Nephron (organoid): ENCODE data around the gene NEK8.
A peak's percentile ranks its signal among the peaks of the same experiment; 100 is the strongest.
"Not testable (repeated sequence)": the region's sequence is repeated elsewhere in the genome, so short reads cannot be mapped to it uniquely, and the experiment has no call there.

Experiments used
- H3K27ac Mint-ChIP-seq, 3 experiments: 2 replicates each; pipeline ENCODE4 v1.8.0; 2020; ENCODE audit warnings: mixed read lengths in 3 of 3, mild to moderate bottlenecking in 2 of 3, moderate library complexity in 1 of 3
- H3K27me3 Mint-ChIP-seq: 2 replicates; pipeline ENCODE4 v1.8.0; 2021; ENCODE audit warnings: low read depth, mild to moderate bottlenecking, moderate library complexity, mixed read lengths
- H3K36me3 Mint-ChIP-seq: 2 replicates; pipeline ENCODE4 v1.8.0; 2020; ENCODE audit warnings: low read depth, mixed read lengths
- H3K4me1 Mint-ChIP-seq: 2 replicates; pipeline ENCODE4 v1.8.0; 2020; ENCODE audit warnings: mixed read lengths
- H3K4me3 Mint-ChIP-seq, 3 experiments: 2 replicates each; pipeline ENCODE4 v1.8.0; 2020; ENCODE audit warnings: mild to moderate bottlenecking in 3 of 3, mixed read lengths in 3 of 3, moderate library complexity in 2 of 3
- H3K9me3 Mint-ChIP-seq: 2 replicates; pipeline ENCODE4 v1.8.0; 2020; ENCODE audit warnings: mixed read lengths
- TF ChIP-seq, protein P1 (sequence below), 3 experiments: fragments of 200-600 bp; sonication (generic); IDR thresholded peaks; one replicate each; pipeline ENCODE4 v1.5.0; 2021; ENCODE audit warnings: antibody characterized with exemption in 3 of 3; ENCODE audit not compliant: unreplicated experiment in 3 of 3

The NEK8 gene

DNA sequence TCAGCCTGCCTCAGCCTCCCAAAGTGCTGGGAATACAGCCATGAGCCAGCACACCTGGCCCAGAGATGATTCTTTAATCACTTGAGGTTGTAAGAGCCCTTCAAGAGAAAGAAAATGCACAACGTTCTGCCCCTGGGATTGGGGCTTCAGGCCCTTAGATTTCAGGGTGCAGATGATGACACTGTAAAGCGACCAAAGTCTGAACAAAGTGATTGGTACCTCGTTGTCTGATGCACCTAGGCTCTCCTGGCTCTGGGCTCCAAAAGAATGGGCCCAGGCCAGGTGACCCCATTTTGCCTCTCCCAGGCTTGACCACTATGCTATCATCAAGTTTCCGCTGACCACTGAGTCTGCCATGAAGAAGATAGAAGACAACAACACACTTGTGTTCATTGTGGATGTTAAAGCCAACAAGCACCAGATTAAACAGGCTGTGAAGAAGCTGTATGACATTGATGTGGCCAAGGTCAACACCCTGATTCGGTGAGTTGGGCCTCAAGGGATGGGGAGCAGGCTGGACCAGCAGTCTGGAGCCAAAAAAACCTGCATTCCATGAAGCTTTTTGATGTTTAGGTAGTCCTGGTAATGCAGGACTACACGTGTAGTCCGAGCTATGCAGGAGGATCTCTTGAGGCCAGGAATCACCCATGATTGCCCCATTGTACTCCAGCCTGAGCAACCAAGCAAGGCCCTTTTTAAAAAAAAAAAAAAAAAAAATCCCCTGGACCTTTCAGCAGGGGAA is 6.0 kb upstream of the NEK8 start:
- Mint-ChIP-seq H3K9me3 (no peaks in the 10 kb centered on the region), H3K36me3 (peaks cover 51% of the 10 kb centered on the region), H3K4me1 (peaks cover 61% of the 10 kb centered on the region), H3K4me3 (peak overlapping the region; percentile 61 to 100 (median 95)), H3K27ac (no peak overlapping the region), H3K27me3 (no peaks in the 10 kb centered on the region)
- TF ChIP-seq, protein P1, sequence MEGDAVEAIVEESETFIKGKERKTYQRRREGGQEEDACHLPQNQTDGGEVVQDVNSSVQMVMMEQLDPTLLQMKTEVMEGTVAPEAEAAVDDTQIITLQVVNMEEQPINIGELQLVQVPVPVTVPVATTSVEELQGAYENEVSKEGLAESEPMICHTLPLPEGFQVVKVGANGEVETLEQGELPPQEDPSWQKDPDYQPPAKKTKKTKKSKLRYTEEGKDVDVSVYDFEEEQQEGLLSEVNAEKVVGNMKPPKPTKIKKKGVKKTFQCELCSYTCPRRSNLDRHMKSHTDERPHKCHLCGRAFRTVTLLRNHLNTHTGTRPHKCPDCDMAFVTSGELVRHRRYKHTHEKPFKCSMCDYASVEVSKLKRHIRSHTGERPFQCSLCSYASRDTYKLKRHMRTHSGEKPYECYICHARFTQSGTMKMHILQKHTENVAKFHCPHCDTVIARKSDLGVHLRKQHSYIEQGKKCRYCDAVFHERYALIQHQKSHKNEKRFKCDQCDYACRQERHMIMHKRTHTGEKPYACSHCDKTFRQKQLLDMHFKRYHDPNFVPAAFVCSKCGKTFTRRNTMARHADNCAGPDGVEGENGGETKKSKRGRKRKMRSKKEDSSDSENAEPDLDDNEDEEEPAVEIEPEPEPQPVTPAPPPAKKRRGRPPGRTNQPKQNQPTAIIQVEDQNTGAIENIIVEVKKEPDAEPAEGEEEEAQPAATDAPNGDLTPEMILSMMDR (IDR thresholded peaks at IDR 0.05; ENCODE audit: unreplicated experiment in 3 of 3) = no peak

DNA sequence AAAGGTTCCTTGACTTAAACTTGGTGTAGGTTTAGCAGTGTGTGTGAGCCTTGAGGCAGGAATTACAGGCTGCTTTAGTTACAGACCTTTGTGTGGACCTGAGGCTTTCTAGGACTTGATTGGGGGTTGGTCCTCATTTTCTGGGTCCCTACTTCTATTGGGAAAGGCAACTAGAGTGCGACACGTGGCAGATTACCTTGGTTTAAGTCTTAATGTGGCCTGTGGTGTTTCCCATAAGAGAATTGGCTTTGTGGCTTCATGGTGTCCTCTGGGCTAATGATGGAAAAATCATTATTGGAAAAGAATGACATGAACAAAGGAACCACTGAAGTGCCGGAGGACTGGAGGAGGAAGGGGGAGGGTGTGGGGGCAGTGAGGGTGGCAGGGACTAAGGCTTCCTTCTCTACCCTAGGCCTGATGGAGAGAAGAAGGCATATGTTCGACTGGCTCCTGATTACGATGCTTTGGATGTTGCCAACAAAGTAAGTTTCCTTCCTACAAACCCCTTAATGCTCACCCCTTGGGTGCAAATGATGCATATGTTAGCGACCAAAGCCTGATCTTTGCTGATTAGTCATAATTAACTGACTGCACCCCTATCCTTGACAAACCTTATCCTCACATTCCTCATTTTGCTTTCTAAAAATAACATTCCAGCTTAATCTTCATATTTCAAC is 5.3 kb upstream of the NEK8 start:
- Mint-ChIP-seq H3K36me3 (peaks cover 51% of the 10 kb centered on the region), H3K9me3 (no peaks in the 10 kb centered on the region)

DNA sequence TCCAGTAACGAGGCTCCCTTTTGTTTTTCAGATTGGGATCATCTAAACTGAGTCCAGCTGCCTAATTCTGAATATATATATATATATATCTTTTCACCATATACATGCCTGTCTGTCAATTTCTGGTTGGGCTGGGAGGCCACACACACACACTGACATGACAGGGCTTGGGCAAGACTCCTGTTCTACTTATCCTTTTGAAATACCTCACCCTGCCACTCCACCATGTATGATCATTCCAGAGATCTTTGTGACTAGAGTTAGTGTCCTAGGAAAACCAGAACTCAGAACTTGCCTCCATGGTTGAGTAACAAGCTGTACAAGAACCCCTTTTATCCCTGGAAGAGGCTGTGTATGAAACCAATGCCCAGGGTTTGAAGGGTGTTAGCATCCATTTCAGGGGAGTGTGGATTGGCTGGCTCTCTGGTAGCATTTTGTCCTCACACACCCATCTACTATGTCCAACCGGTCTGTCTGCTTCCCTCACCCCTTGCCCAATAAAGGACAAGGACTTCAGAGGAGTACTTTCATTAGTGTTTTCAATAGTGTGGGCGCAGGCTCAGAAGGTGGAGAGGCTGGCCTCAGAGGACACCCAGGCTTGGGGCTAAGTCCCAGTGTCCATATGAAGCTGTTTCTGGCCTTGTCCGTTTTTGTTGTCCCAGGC is 4.6 kb upstream of the NEK8 start:
- Mint-ChIP-seq H3K4me3 (peak overlapping the region; percentile 85 to 92 (median 86)), H3K27ac (peak overlapping the region; percentile 70 to 95 (median 88)), H3K4me1 (peaks cover 55% of the 10 kb centered on the region), H3K36me3 (peaks cover 51% of the 10 kb centered on the region)
- not testable (repeated sequence) for H3K9me3 Mint-ChIP-seq, H3K27me3 Mint-ChIP-seq

More for the DNA sequence above, 5.3 kb upstream of the NEK8 start:
- Mint-ChIP-seq H3K4me1 (peaks cover 57% of the 10 kb centered on the region), H3K27ac (peak overlapping the region; percentile 27 to 38 (median 34)), H3K27me3 (no peaks in the 10 kb centered on the region), H3K4me3 (peak overlapping the region; percentile 74 to 86 (median 81))
- TF ChIP-seq, protein P1 (IDR thresholded peaks at IDR 0.05; ENCODE audit: unreplicated experiment in 3 of 3) = no peak

DNA sequence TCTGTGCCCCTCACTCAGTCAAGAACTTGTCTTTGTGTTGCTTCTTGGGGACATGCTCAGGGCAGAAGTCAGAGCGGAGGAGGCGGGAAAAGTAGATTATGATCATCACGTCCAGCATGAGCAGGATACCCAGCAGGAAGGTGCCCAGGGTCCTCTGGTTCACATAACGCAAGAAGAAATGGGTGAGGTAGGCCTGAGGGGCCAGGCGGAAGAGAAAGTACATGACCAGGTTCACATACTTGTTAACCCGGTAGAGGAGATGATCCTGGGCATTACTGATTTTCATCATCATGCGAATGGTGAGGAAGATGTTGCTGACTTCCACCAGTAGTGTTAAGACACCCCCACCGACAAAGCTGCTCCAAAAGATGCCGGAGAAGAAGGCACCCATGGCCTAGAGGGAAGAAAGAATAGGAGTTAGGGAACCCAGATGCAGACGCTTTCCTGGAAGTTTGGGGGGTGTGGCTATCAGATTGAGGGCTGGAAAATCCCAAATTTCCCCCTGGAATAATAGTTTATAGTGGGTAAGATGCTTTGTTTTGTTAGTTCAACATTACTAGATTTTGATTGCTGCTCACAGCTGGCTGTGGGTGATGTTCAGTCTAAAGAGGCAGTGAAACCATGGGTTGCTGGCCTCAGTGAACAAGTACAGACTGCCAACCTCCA is 4.0 kb upstream of the NEK8 start:
- TF ChIP-seq, protein P1 (IDR thresholded peaks at IDR 0.05; ENCODE audit: unreplicated experiment in 3 of 3) = no peak
- Mint-ChIP-seq H3K27me3 (no peaks in the 10 kb centered on the region), H3K27ac (peak overlapping the region; percentile 70 to 95 (median 88)), H3K36me3 (peaks cover 50% of the 10 kb centered on the region), H3K4me3 (peak overlapping the region; percentile 85 to 92 (median 86)), H3K9me3 (no peaks in the 10 kb centered on the region), H3K4me1 (peaks cover 51% of the 10 kb centered on the region)

DNA sequence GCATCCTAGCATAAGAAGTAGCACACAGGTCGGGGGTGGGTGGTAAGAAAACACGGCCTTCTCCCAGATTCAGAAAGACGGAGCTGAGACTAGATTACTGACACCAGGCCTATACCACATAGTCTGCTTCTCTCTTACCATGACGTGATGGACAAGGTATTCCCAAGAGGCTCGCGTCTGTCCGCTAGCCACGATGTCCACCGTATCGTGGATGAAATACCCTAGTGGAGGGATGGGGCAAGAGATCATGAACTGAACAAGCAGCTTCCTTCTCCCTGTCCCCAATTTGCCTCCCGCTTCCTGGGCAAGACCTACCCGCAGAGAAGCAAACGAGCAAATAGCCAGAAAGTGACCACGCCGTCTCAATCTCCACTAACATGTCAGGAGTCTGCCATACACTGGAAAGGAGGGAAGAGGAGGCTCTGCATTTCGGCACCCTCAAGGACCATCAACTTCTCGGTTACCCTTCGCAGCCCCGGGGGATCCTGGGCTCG is 3.4 kb upstream of the NEK8 start:
- peaks cover 46% of the 10 kb centered on the region for H3K4me1 Mint-ChIP-seq
- TF ChIP-seq, protein P1 (IDR thresholded peaks at IDR 0.05; ENCODE audit: unreplicated experiment in 3 of 3) = no peak
- no peaks in the 10 kb centered on the region for H3K27me3 Mint-ChIP-seq
- H3K27ac Mint-ChIP-seq = peak overlapping the region; percentile 70 to 95 (median 88)
- no peaks in the 10 kb centered on the region for H3K9me3 Mint-ChIP-seq
- H3K4me3 Mint-ChIP-seq = peak overlapping the region; percentile 85 to 92 (median 86)
- H3K36me3 Mint-ChIP-seq = peaks cover 45% of the 10 kb centered on the region
